Measurements from ENCODE around the gene KLF18. TPM values are rescaled to one million over a fixed set of nuclear protein-coding genes. Genes with fewer than 3 reads are reported as not detected.

KLF18 gene
- total RNA-seq, 1 experiment from 2014 or later: not detected

DNA sequence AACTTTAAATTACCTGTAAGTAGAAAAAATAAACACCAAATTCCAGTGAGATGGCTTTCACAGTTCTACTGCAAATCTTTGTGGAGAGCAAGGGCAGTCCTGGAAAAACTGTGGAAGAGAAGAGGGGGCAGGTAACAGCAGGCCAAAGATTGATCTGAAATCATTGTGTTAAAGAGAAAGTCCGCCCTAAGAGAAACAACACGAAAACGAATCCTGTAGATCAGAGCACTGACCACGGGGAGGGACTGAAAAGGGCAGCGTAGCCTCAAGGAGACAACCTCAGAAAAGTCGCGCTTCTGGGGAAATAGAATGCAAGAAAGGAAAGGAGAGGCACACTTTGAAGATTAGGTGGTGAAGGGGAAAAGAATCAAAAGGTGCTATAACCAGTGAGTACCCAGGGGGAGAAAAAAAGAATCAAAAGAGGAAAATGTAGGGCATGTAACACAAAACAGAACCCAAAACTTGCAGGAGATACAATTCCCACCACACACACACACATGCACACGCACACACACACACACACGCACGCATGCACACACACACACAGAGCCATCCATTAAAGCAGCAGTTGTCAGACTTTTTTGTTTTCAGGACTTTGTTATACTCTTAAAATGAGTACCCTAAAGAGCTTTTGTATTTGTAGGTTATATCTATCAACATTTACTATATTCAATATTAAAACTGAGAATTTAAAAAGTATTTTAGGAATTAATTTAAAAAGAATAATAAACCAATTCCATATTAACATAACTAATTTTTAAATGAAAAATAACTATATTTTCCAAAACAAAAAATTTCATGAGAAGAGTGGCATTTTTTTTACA lies 50.8 kb downstream of the KLF18 start:
- no TSS peak for BruUV-seq (replicated peaks)
- DNase-seq (ENCODE audit: low spot score): no peak
- Histone ChIP-seq H3K9me3 (ENCODE audit: low read depth, low read length, poor library complexity, severe bottlenecking) (no peaks in the 10 kb centered on the region), H3K4me1 (ENCODE audit: insufficient read depth, low read length, poor library complexity, severe bottlenecking) (no peaks in the 10 kb centered on the region), H3K27me3 (replicated peaks; ENCODE audit: insufficient read depth, low read depth, low read length, poor library complexity) (no peaks in the 10 kb centered on the region), H3K4me3 (ENCODE audit: low read depth, low read length, poor library complexity, severe bottlenecking) (no peak overlapping the region), H3K36me3 (ENCODE audit: insufficient read depth, low read length, poor library complexity, severe bottlenecking) (no peaks in the 10 kb centered on the region), H3K27ac (ENCODE audit: low read depth, low read length, poor library complexity, severe bottlenecking) (no peak overlapping the region)
- TF ChIP-seq, protein P1, sequence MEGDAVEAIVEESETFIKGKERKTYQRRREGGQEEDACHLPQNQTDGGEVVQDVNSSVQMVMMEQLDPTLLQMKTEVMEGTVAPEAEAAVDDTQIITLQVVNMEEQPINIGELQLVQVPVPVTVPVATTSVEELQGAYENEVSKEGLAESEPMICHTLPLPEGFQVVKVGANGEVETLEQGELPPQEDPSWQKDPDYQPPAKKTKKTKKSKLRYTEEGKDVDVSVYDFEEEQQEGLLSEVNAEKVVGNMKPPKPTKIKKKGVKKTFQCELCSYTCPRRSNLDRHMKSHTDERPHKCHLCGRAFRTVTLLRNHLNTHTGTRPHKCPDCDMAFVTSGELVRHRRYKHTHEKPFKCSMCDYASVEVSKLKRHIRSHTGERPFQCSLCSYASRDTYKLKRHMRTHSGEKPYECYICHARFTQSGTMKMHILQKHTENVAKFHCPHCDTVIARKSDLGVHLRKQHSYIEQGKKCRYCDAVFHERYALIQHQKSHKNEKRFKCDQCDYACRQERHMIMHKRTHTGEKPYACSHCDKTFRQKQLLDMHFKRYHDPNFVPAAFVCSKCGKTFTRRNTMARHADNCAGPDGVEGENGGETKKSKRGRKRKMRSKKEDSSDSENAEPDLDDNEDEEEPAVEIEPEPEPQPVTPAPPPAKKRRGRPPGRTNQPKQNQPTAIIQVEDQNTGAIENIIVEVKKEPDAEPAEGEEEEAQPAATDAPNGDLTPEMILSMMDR (conservative IDR thresholded peaks at IDR 0.05; ENCODE audit: low read depth, low read length): no peak
- TF ChIP-seq EZH2 (IDR thresholded peaks at IDR 0.05; ENCODE audit: borderline replicate concordance, low read depth, low read length, poor library complexity, severe bottlenecking): no peak
- ChIA-PET POLR2A (ENCODE audit: low non-redundant PET) (no interaction called here), CTCF (no interaction called here)
- intact Hi-C loops (cut with micrococcal nuclease; ENCODE audit: unreplicated experiment): loop anchor here (5.0 to 10.0 kb wide), 3 partner anchors 227 to 564 kb away; no protein-coding TSS in a partner anchor

DNA sequence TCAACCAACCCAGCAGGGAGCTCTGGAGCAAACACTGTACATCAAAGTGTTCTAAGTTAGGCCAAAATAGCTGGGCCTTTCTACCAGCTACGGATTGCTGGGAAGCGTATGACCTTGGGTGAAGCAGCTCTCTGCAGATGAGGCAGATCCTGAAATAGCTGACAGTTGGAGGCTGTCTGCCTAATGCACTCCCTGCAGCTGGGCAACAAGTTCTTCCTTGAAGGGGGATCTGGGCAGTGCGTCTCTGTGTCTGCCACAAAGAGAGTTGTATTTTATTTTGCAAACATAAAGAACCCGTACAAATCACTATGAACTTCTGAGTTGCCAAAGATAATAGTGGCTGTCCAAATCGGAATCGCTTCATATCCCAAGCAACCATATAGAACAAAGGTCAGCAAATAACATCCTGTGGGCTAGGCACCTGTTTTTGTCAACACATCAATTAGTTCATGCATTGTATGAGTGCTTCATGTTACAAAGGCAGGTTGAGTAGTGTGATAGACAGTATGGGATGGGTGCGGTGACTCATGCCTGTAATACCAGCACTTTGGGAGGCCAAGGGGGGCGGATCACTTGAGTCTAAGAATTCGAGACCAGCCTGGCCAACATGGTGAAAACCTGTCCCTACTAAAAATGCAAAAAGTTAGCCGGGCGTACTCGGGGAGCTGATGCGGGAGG lies 51.9 kb downstream of the KLF18 start:
- H3K4me1 ChIP-seq (ENCODE audit: insufficient read depth, low read length, poor library complexity, severe bottlenecking): no peaks in the 10 kb centered on the region
- no peak for DNase-seq (ENCODE audit: low spot score)
- no peaks in the 10 kb centered on the region for H3K36me3 ChIP-seq (ENCODE audit: insufficient read depth, low read length, poor library complexity, severe bottlenecking)
- H3K27me3 ChIP-seq (replicated peaks; ENCODE audit: insufficient read depth, low read depth, low read length, poor library complexity): no peaks in the 10 kb centered on the region
- ChIA-PET CTCF (interaction anchor here (0.6 to 0.7 kb wide), 2 partner anchors 55 to 748 kb away, joined by 4 to 5 read pairs; no protein-coding TSS in a partner anchor), POLR2A (ENCODE audit: low non-redundant PET) (no interaction called here)
- intact Hi-C loops (cut with micrococcal nuclease; ENCODE audit: unreplicated experiment): loop anchor here (5.0 to 10.0 kb wide), 3 partner anchors 228 to 565 kb away; no protein-coding TSS in a partner anchor
- no TSS peak for BruUV-seq (replicated peaks)
- TF ChIP-seq, protein P1 (conservative IDR thresholded peaks at IDR 0.05; ENCODE audit: low read depth, low read length): no peak
- no peak for TF ChIP-seq EZH2 (IDR thresholded peaks at IDR 0.05; ENCODE audit: borderline replicate concordance, low read depth, low read length, poor library complexity, severe bottlenecking)
- H3K4me3 ChIP-seq (ENCODE audit: low read depth, low read length, poor library complexity, severe bottlenecking): no peak overlapping the region
- no peaks in the 10 kb centered on the region for H3K9me3 ChIP-seq (ENCODE audit: low read depth, low read length, poor library complexity, severe bottlenecking)
- H3K27ac ChIP-seq (ENCODE audit: low read depth, low read length, poor library complexity, severe bottlenecking): no peak overlapping the region

Other genes with a start within 250 kb of the KLF18 start
- 25.1 and 28.1 TPM in 2 replicates for gene ARTN, start 207.8 kb downstream of the KLF18 start, total RNA-seq (2021)
- gene IPO13, start 194.7 kb downstream of the KLF18 start, total RNA-seq (2021): 44.1 and 53.4 TPM in 2 replicates
- 44.8 and 52.8 TPM in 2 replicates for gene DPH2, start 171.6 kb downstream of the KLF18 start, total RNA-seq (2021)
- gene ATP6V0B, start 166.7 kb downstream of the KLF18 start, total RNA-seq (2021): 153 and 181 TPM in 2 replicates
- 71.5 and 76.4 TPM in 2 replicates for gene B4GALT2, start 162.4 kb downstream of the KLF18 start, total RNA-seq (2021)
- gene CCDC24, start 150.0 kb downstream of the KLF18 start, total RNA-seq (2021): 5.6 and 7.9 TPM in 2 replicates
- gene SLC6A9, start 110.2 kb downstream of the KLF18 start, total RNA-seq (2021): 31.4 and 40.8 TPM in 2 replicates
- not detected in 2 replicates for gene KLF17, start 22.8 kb downstream of the KLF18 start, total RNA-seq (2021)
- gene DMAP1, start 71.8 kb upstream of the KLF18 start, total RNA-seq (2021): 37.3 and 41.0 TPM in 2 replicates
- gene ERI3, start 213.6 kb upstream of the KLF18 start, total RNA-seq (2021): 95.4 and 97.9 TPM in 2 replicates

Measured in A673 (cell line).